ENCODE data around the gene KLK11. TPM values are rescaled to one million over a fixed set of nuclear protein-coding genes. Genes with fewer than 3 reads are reported as not detected.

Gene KLK11
- total and polyA plus RNA-seq, 2 donors (not counting 3 experiments of a cell fraction or from before 2014, with no cell fraction given): not detected

DNA sequence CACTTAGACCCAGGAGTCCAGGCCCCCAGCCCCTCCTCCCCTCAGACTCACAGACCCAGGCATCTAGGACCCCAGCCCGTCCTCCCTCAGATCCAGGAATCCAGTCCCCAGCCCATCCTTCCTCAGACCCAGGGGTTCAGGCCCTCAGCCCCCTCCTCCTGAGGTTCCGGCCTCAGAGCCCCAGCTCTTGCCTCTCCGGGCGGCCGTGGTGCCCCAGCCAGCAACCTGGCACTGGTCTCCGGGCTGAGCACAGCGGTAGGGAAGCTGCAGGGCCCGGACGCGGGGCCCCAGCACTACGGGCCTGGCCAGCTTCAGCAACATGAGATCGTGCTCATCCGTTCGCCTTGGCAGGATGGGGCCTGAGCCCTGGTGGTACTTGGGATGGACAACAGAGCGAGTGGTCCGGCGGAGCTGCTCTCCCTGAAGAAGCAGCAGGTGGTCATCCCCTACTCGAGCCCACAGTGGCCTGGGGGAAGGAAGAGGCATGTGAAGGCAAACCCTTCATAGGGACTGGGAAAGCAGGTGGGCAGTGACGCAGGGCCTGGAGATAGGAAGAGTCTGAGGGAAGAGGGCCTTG is 10.6 kb downstream of the KLK11 start:
- Histone ChIP-seq H3K9me3 (replicated peaks; ENCODE audit: control insufficient read depth, insufficient read depth, low read length) (no peaks in the 10 kb centered on the region), H3K9me1 (replicated peaks; ENCODE audit: control insufficient read depth, extremely low read depth, insufficient read depth, low read length) (no peaks in the 10 kb centered on the region), H3K4me1 (ENCODE audit: control insufficient read depth, extremely low read depth, insufficient read depth, low read length) (no peaks in the 10 kb centered on the region), H2AFZ (ENCODE audit: low read depth, low read length) (no peak overlapping the region), H3K27me3 (ENCODE audit: control insufficient read depth in 2 of 2, insufficient read depth in 2 of 2, low read length in 2 of 2) (peaks cover 21 to 25% of the 10 kb centered on the region in 2 experiments), H3K9ac (replicated peaks; ENCODE audit: extremely low read depth, insufficient read depth, low read length) (no peak overlapping the region), H3K36me3 (ENCODE audit: control insufficient read depth in 2 of 2, extremely low read depth in 1 of 2, insufficient read depth in 2 of 2, low read length in 2 of 2) (no peaks in the 10 kb centered on the region), H3K4me3 (replicated peaks in 1 of 3; ENCODE audit: insufficient read depth in 1 of 3, low read depth in 1 of 3, low read length in 3 of 3) (no peak overlapping the region), H3K4me2 (ENCODE audit: insufficient read depth, low read length) (no peak overlapping the region), H3K79me2 (ENCODE audit: control insufficient read depth, insufficient read depth, low read length) (no peaks in the 10 kb centered on the region), H4K20me1 (replicated peaks; ENCODE audit: control insufficient read depth, extremely low read depth, insufficient read depth, low read length) (no peaks in the 10 kb centered on the region), H3K27ac (ENCODE audit: insufficient read depth, low read depth, low read length) (no peak overlapping the region)
- TF ChIP-seq MYC (IDR thresholded peaks at IDR 0.05; ENCODE audit: low read depth, low read length): no peak
- TF ChIP-seq EZH2 (IDR thresholded peaks at IDR 0.05; ENCODE audit: borderline replicate concordance, low read depth, low read length, severe bottlenecking): no peak
- no peak for TF ChIP-seq POLR2AphosphoS5 (IDR thresholded peaks at IDR 0.05; ENCODE audit: insufficient read depth, low read depth, low read length)
- no peak for TF ChIP-seq JUN (IDR thresholded peaks at IDR 0.05; ENCODE audit: borderline replicate concordance, insufficient read depth, insufficient read length, low read depth)
- TF ChIP-seq POLR2A (IDR thresholded peaks at IDR 0.05; ENCODE audit: low read depth, low read length): no peak
- TF ChIP-seq GATA2 (IDR thresholded peaks at IDR 0.05; ENCODE audit: insufficient read depth, insufficient read length, low read depth, low read length): no peak
- TF ChIP-seq, protein P1, sequence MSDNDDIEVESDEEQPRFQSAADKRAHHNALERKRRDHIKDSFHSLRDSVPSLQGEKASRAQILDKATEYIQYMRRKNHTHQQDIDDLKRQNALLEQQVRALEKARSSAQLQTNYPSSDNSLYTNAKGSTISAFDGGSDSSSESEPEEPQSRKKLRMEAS (IDR thresholded peaks at IDR 0.05; ENCODE audit: insufficient read depth, insufficient read length): no peak
- ChIA-PET CTCF (interaction anchor here (0.9 to 2.5 kb wide), 2 partner anchors 23 to 86 kb away, joined by 3 to 35 read pairs; no protein-coding TSS in a partner anchor), POLR2A (no interaction called here)
- no TSS peak for BruUV-seq (replicated peaks)
- no peak for FAIRE-seq
- intact Hi-C loops (cut with micrococcal nuclease) (loop anchor here (1.0 kb wide), 1 partner anchor 85 kb away; no protein-coding TSS in a partner anchor), dilution Hi-C loops (cut with MboI; ENCODE audit: extremely low pct_ligation_motif_present, low sequenced_read_pairs) (no loop called here)
- DNase-seq (ENCODE audit: low read depth, low spot score): no peak

DNA sequence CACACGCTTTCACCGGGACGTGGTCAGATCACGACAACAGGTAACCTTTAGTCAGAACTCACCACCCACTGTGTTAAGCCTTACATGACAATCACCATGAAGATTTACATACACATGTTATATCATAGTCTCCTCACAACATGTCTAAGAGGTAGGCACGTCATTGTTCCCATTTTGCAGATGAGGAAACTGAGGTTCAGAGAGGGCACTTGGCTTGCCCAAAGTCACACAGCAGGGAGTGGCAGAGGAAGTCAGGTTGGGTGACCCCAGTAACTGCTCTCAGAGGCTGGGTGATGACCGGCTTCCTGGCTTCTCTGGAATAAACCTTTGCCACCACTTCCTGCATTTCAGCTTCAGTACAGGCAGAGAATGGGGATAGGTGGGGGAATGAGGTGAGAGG is 12.2 kb downstream of the KLK11 start:
- ChIA-PET CTCF (no interaction called here), POLR2A (no interaction called here)
- intact Hi-C loops (cut with micrococcal nuclease) (no loop called here), dilution Hi-C loops (cut with MboI; ENCODE audit: extremely low pct_ligation_motif_present, low sequenced_read_pairs) (no loop called here)
- Histone ChIP-seq H4K20me1 (replicated peaks; ENCODE audit: control insufficient read depth, extremely low read depth, insufficient read depth, low read length) (no peaks in the 10 kb centered on the region), H3K4me2 (ENCODE audit: insufficient read depth, low read length) (no peak overlapping the region), H2AFZ (ENCODE audit: low read depth, low read length) (no peak overlapping the region), H3K4me1 (ENCODE audit: control insufficient read depth, extremely low read depth, insufficient read depth, low read length) (no peaks in the 10 kb centered on the region), H3K9ac (replicated peaks; ENCODE audit: extremely low read depth, insufficient read depth, low read length) (no peak overlapping the region), H3K4me3 (replicated peaks in 1 of 3; ENCODE audit: insufficient read depth in 1 of 3, low read depth in 1 of 3, low read length in 3 of 3) (no peak overlapping the region), H3K36me3 (ENCODE audit: control insufficient read depth in 2 of 2, extremely low read depth in 1 of 2, insufficient read depth in 2 of 2, low read length in 2 of 2) (no peaks in the 10 kb centered on the region), H3K27me3 (ENCODE audit: control insufficient read depth in 2 of 2, insufficient read depth in 2 of 2, low read length in 2 of 2) (peaks cover 11 to 21% of the 10 kb centered on the region in 2 experiments), H3K9me3 (replicated peaks; ENCODE audit: control insufficient read depth, insufficient read depth, low read length) (no peaks in the 10 kb centered on the region), H3K79me2 (ENCODE audit: control insufficient read depth, insufficient read depth, low read length) (no peaks in the 10 kb centered on the region), H3K9me1 (replicated peaks; ENCODE audit: control insufficient read depth, extremely low read depth, insufficient read depth, low read length) (no peaks in the 10 kb centered on the region), H3K27ac (ENCODE audit: insufficient read depth, low read depth, low read length) (no peak overlapping the region)
- TF ChIP-seq, protein P1 (IDR thresholded peaks at IDR 0.05; ENCODE audit: insufficient read depth, insufficient read length): no peak
- TF ChIP-seq POLR2AphosphoS5 (IDR thresholded peaks at IDR 0.05; ENCODE audit: insufficient read depth, low read depth, low read length) (no peak), MYC (IDR thresholded peaks at IDR 0.05; ENCODE audit: low read depth, low read length) (no peak), JUN (IDR thresholded peaks at IDR 0.05; ENCODE audit: borderline replicate concordance, insufficient read depth, insufficient read length, low read depth) (no peak), EZH2 (IDR thresholded peaks at IDR 0.05; ENCODE audit: borderline replicate concordance, low read depth, low read length, severe bottlenecking) (no peak), GATA2 (IDR thresholded peaks at IDR 0.05; ENCODE audit: insufficient read depth, insufficient read length, low read depth, low read length) (no peak), POLR2A (IDR thresholded peaks at IDR 0.05; ENCODE audit: low read depth, low read length) (no peak), FOS (IDR thresholded peaks at IDR 0.05; ENCODE audit: borderline replicate concordance, insufficient read depth, low read length) (no peak)
- TF ChIP-seq, protein P2, sequence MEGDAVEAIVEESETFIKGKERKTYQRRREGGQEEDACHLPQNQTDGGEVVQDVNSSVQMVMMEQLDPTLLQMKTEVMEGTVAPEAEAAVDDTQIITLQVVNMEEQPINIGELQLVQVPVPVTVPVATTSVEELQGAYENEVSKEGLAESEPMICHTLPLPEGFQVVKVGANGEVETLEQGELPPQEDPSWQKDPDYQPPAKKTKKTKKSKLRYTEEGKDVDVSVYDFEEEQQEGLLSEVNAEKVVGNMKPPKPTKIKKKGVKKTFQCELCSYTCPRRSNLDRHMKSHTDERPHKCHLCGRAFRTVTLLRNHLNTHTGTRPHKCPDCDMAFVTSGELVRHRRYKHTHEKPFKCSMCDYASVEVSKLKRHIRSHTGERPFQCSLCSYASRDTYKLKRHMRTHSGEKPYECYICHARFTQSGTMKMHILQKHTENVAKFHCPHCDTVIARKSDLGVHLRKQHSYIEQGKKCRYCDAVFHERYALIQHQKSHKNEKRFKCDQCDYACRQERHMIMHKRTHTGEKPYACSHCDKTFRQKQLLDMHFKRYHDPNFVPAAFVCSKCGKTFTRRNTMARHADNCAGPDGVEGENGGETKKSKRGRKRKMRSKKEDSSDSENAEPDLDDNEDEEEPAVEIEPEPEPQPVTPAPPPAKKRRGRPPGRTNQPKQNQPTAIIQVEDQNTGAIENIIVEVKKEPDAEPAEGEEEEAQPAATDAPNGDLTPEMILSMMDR (IDR thresholded peaks at IDR 0.05; ENCODE audit: extremely low read depth in 1 of 2, insufficient read depth in 1 of 2, low read depth in 1 of 2, low read length in 2 of 2): no peak
- DNase-seq (ENCODE audit: low read depth, low spot score) (no peak), FAIRE-seq (no peak)
- BruUV-seq (replicated peaks): no TSS peak
